Epithelial cell of esophagus (primary cell): Measurements from ENCODE around the gene PODN.

Experiments
- DNase-seq: peaks from one replicate; pipeline ENCODE4 v3.0.0; 2010; ENCODE audit warnings: low read depth
- H3K4me3 ChIP-seq: 2 replicates; pipeline ENCODE4 v1.5.1; 2011; ENCODE audit warnings: mild to moderate bottlenecking, low read length, control low read depth
- CTCF ChIP-seq: IDR thresholded peaks from 2 replicates; pipeline ENCODE4 v1.5.1; 2011; ENCODE audit warnings: low read depth, mild to moderate bottlenecking, low read length, control low read depth, inconsistent platforms; ENCODE audit not compliant: insufficient read depth; ENCODE audit errors: missing control alignments

PODN gene

GRCh38 chr1:53089478-53090226, 27.6 kb downstream of the PODN start:
- H3K4me3 ChIP-seq = no peak overlapping the region
- DNase-seq = no peak
- no peak for TF ChIP-seq CTCF

GRCh38 chr1:53090227-53091147, 28.5 kb downstream of the PODN start:
- TF ChIP-seq CTCF = no peak
- no peak overlapping the region for H3K4me3 ChIP-seq
- no peak for DNase-seq

- no peak overlapping the region for H3K4me3 ChIP-seq
- DNase-seq = no peak
- TF ChIP-seq CTCF = no peak
Measured at GRCh38 chr1:53091841-53092645, 30.0 kb downstream of the PODN start.

- TF ChIP-seq CTCF = no peak
- no peak for DNase-seq
- no peak overlapping the region for H3K4me3 ChIP-seq
Measured at GRCh38 chr1:53092659-53093450, 30.8 kb downstream of the PODN start.

- no peak for DNase-seq
- TF ChIP-seq CTCF = no peak
- H3K4me3 ChIP-seq = no peak overlapping the region
Measured at GRCh38 chr1:53093451-53093754, 31.4 kb downstream of the PODN start.
